Measurements from ENCODE around the gene TLE3. TPM values are rescaled to one million over a fixed set of nuclear protein-coding genes. Genes with fewer than 3 reads are reported as not detected.

The TLE3 gene
- total and polyA plus RNA-seq, 2 of the 13 experiments (the other 11 are each of a cell fraction or from before 2014, with no cell fraction given): 11.9 to 13.8 TPM

- H2AFZ ChIP-seq (ENCODE audit: low read length): no peak overlapping the region
- ChIA-PET POLR2A (interaction anchor here (0.9 to 5.1 kb wide), 4 partner anchors 16 to 628 kb away, joined by 3 to 152 read pairs (median 5); partner anchors contain the start of genes RPLP1 and TLE3), CTCF (ENCODE audit: low intra/inter-chr PET ratio, low total read pairs) (no interaction called here)
- H3K36me3 ChIP-seq (replicated peaks in 1 of 2; ENCODE audit: control insufficient read depth in 1 of 2, insufficient read depth in 2 of 2, low read length in 2 of 2): peaks cover 22 to 56% of the 10 kb centered on the region in 2 experiments; a peak in 4 of 5 replicates
- intact Hi-C loops (cut with micrococcal nuclease; ENCODE audit: unreplicated experiment) (loop anchor here (1.0 kb wide), 1 partner anchor 17 kb away; the partner anchor contains the start of gene TLE3), in situ Hi-C loops (cut with HindIII; ENCODE audit: extremely low pct_ligation_motif_present, low pct_unique_long_range_greater_than_20kb) (loop anchor here (25.0 kb wide), 1 partner anchor 618 kb away; the partner anchor contains the start of gene RPLP1)
- DNase-seq (ENCODE audit: low spot score): no peak
- H3K9ac ChIP-seq (ENCODE audit: insufficient read depth, low read depth, low read length): 0 out of 2 replicates have a peak overlapping the region, but pooled peaks have one; percentile 61
- H4K20me1 ChIP-seq (ENCODE audit: insufficient read depth, low read length): peaks cover 64% of the 10 kb centered on the region
- peak overlapping the region in 1 of 3 experiments; percentile 50; a peak in 2 of 6 replicates for H3K4me3 ChIP-seq (replicated peaks in 1 of 3; ENCODE audit: insufficient read depth in 1 of 3, low read depth in 2 of 3, low read length in 3 of 3)
- BruUV-seq (replicated peaks): no TSS peak
- peak overlapping the region; percentile 77 for H3K4me2 ChIP-seq (ENCODE audit: low read depth, low read length)
- no peak for ATAC-seq
- H3K9me3 ChIP-seq (ENCODE audit: low read length): no peaks in the 10 kb centered on the region
- H3K79me2 ChIP-seq (ENCODE audit: insufficient read depth, low read length): peaks cover 16% of the 10 kb centered on the region
- 89% methylated on average over 9 of the region's 9 CpGs for WGBS (ENCODE audit: low lambda C conversion rate)
- no peak for FAIRE-seq
- no peaks in the 10 kb centered on the region for H3K27me3 ChIP-seq (ENCODE audit: control insufficient read depth in 1 of 2, insufficient read depth in 2 of 2, low read length in 2 of 2)
- peak overlapping the region; percentile 90 for H3K27ac ChIP-seq (ENCODE audit: extremely low read length, insufficient read depth, low read length)
- peaks cover 48% of the 10 kb centered on the region for H3K4me1 ChIP-seq (ENCODE audit: insufficient read depth, low read length)
- TF ChIP-seq ZFP36 (IDR thresholded peaks at IDR 0.05; ENCODE audit: borderline replicate concordance, low read depth, low read length, partially characterized antibody) (no peak), ZSCAN5A (CRISPR knock-in tag; IDR thresholded peaks at IDR 0.05; ENCODE audit: borderline replicate concordance) (0 out of 2 replicates have a peak, but pooled peaks have one; percentile 36), HNF1A (IDR thresholded peaks at IDR 0.05; ENCODE audit: low read depth) (peak; percentile 62; the same call in 1 of the 2 replicates), HNF1A (CRISPR knock-in tag; IDR thresholded peaks at IDR 0.05; ENCODE audit: borderline replicate concordance) (no peak; the same call in 1 of the 2 replicates), RFX5 (IDR thresholded peaks at IDR 0.05; ENCODE audit: low read depth, low read length) (no peak), ZNF816 (CRISPR knock-in tag; IDR thresholded peaks at IDR 0.05; ENCODE audit: borderline replicate concordance) (no peak), ATAD3A (CRISPR knock-in tag; IDR thresholded peaks at IDR 0.05) (no peak), ZNF362 (CRISPR knock-in tag; IDR thresholded peaks at IDR 0.05; ENCODE audit: borderline replicate concordance) (peak; percentile 39; the same call in 1 of the 2 replicates), BRD4 (CRISPR knock-in tag; IDR thresholded peaks at IDR 0.05) (no peak), BCL3 (CRISPR knock-in tag; IDR thresholded peaks at IDR 0.05) (no peak), ZNF160 (CRISPR knock-in tag; IDR thresholded peaks at IDR 0.05) (no peak), HNRNPUL1 (IDR thresholded peaks at IDR 0.05; ENCODE audit: low read depth, low read length) (no peak), MBNL3 (CRISPR knock-in tag; conservative IDR thresholded peaks at IDR 0.05) (no peak), KDM4B (CRISPR knock-in tag; IDR thresholded peaks at IDR 0.05) (no peak), TFAP4 (IDR thresholded peaks at IDR 0.05; ENCODE audit: borderline replicate concordance, low read depth) (peak; percentile 83; the same call in 1 of the 2 replicates)
These were observed 17.8 kb downstream of the TLE3 start for GRCh38 chr15:70079888-70080287.
